ENCODE data around the gene OR2T29.
"Not testable (repeated sequence)": the region's sequence is repeated elsewhere in the genome, so short reads cannot be mapped to it uniquely, and the experiment has no call there.

The OR2T29 gene, protein sequence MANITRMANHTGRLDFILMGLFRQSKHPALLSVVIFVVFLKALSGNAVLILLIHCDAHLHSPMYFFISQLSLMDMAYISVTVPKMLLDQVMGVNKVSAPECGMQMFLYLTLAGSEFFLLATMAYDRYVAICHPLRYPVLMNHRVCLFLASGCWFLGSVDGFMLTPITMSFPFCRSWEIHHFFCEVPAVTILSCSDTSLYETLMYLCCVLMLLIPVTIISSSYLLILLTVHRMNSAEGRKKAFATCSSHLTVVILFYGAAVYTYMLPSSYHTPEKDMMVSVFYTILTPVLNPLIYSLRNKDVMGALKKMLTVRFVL

DNA sequence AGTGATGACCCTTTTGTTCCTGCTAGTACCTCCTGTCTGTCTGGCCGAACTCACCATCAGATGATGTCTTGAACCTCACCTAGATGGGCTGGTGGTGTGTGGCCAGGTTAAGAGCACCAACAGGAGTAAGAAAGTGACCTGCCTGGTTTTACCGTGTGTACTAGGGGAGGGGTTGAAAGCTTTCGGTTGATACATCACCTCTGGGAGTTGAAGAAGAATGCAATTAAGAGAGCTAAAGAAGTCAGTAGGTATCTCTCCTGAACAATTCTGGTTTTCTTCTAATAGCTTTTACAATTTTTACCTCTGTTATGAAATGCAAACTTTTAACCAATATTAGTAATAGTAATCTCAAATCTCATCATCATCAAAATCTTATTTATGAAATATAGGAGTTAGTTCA lies at the start of gene OR2T29:
Gene OR2T29, minus strand, starts transcription at position 101 of the 400 bp plus-strand sequence. CDS start 3,281 bp downstream, outside the sequence.
- H3K27me3 ChIP-seq (ENCODE audit: control insufficient read depth in 1 of 2, insufficient read depth in 2 of 2, low read length in 2 of 2); H3K4me1 ChIP-seq (ENCODE audit: control insufficient read depth in 1 of 2, insufficient read depth in 2 of 2, low read length in 2 of 2); H3K4me3 ChIP-seq (ENCODE audit: low read depth in 1 of 2, low read length in 2 of 2); H3K9me3 ChIP-seq (ENCODE audit: control insufficient read depth in 1 of 2, low read length in 2 of 2); H3K9ac ChIP-seq (ENCODE audit: low read depth in 1 of 2, low read length in 2 of 2); H3K36me3 ChIP-seq (ENCODE audit: control insufficient read depth in 1 of 2, insufficient read depth in 2 of 2, low read length in 2 of 2); H3K27ac ChIP-seq (ENCODE audit: low read depth, low read length): not testable (repeated sequence)

DNA sequence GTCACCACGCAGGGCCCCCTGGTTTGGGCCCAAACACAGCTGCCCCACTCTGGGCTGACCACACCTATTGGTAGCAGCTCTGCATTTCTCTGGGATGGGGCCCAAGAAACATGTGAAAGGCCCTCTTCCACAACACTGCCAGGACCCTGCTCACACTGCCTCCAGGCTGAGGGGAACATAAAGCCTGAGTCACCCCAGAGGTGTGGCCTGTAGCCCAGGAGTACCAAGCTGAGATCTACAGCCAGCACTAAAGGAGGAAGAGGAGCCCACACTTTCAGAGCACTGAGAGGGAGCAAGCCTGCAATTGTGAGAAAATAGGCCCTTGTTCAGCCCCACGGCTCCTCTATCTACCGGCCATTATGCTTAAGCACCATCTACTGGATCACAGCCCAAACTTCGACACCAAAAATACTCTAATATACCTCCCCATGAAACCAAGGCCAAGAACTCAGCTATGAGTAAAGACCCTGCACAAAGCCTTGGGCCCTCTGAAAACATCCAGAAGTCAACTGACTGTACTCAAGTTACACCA lies 49.4 kb upstream of the OR2T29 start:
- no peaks in the 10 kb centered on the region for H3K36me3 ChIP-seq (ENCODE audit: control insufficient read depth in 1 of 2, insufficient read depth in 2 of 2, low read length in 2 of 2)
- no peak overlapping the region for H3K9ac ChIP-seq (ENCODE audit: low read depth in 1 of 2, low read length in 2 of 2)
- no peaks in the 10 kb centered on the region for H3K9me3 ChIP-seq (ENCODE audit: control insufficient read depth in 1 of 2, low read length in 2 of 2)
- no peaks in the 10 kb centered on the region for H3K4me1 ChIP-seq (ENCODE audit: control insufficient read depth in 1 of 2, insufficient read depth in 2 of 2, low read length in 2 of 2)
- no peak overlapping the region for H3K4me3 ChIP-seq (ENCODE audit: low read depth in 1 of 2, low read length in 2 of 2)
- no peak overlapping the region for H3K27ac ChIP-seq (ENCODE audit: low read depth, low read length)
- no peaks in the 10 kb centered on the region for H3K27me3 ChIP-seq (ENCODE audit: control insufficient read depth in 1 of 2, insufficient read depth in 2 of 2, low read length in 2 of 2)

DNA sequence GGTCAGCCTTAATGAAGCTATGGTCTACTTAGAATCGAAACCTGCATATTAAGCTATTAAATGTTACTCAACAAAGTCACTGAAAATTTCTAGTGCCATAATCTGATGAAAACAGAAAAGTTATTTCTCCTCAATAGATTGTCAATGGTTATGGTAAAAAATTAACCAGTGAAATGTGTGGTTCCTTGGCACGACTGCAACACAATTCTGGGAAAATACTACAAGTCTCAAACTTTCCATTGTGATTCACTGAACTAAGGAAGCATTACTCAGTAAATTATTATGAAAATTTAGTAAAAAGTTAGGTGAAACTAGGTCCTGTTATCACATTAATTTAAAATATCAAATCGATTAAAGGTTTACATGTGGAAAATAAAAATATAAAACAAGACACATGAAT lies 47.7 kb upstream of the OR2T29 start:
- Histone ChIP-seq H3K9me3 (ENCODE audit: control insufficient read depth in 1 of 2, low read length in 2 of 2) (no peaks in the 10 kb centered on the region), H3K9ac (ENCODE audit: low read depth in 1 of 2, low read length in 2 of 2) (no peak overlapping the region), H3K27ac (ENCODE audit: low read depth, low read length) (no peak overlapping the region), H3K4me3 (ENCODE audit: low read depth in 1 of 2, low read length in 2 of 2) (no peak overlapping the region), H3K4me1 (ENCODE audit: control insufficient read depth in 1 of 2, insufficient read depth in 2 of 2, low read length in 2 of 2) (no peaks in the 10 kb centered on the region), H3K27me3 (ENCODE audit: control insufficient read depth in 1 of 2, insufficient read depth in 2 of 2, low read length in 2 of 2) (no peaks in the 10 kb centered on the region), H3K36me3 (ENCODE audit: control insufficient read depth in 1 of 2, insufficient read depth in 2 of 2, low read length in 2 of 2) (no peaks in the 10 kb centered on the region)

DNA sequence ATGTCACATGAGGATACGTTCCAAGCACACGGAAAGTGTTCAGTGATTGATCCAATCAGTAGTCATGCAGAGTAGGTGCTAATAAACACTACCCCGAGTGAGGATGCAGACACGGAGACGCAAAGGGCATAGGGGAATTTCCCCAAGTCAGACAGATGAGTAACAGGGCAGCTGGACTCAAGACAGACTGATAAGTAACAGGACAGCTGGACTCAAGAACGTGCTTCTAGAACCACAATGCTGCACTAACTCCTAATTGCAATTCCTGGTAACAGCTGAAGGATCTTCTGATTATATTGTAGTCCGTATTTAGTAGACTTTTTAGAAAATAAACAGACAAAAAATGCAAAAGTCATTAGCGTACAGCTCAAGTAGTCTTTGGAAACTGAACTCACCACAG lies 36.8 kb upstream of the OR2T29 start:
- H3K4me3 ChIP-seq (ENCODE audit: low read depth in 1 of 2, low read length in 2 of 2) = no peak overlapping the region
- no peak overlapping the region for H3K27ac ChIP-seq (ENCODE audit: low read depth, low read length)
- no peaks in the 10 kb centered on the region for H3K27me3 ChIP-seq (ENCODE audit: control insufficient read depth in 1 of 2, insufficient read depth in 2 of 2, low read length in 2 of 2)
- no peaks in the 10 kb centered on the region for H3K36me3 ChIP-seq (ENCODE audit: control insufficient read depth in 1 of 2, insufficient read depth in 2 of 2, low read length in 2 of 2)
- no peaks in the 10 kb centered on the region for H3K4me1 ChIP-seq (ENCODE audit: control insufficient read depth in 1 of 2, insufficient read depth in 2 of 2, low read length in 2 of 2)
- H3K9me3 ChIP-seq (ENCODE audit: control insufficient read depth in 1 of 2, low read length in 2 of 2) = no peaks in the 10 kb centered on the region
- H3K9ac ChIP-seq (ENCODE audit: low read depth in 1 of 2, low read length in 2 of 2) = no peak overlapping the region

DNA sequence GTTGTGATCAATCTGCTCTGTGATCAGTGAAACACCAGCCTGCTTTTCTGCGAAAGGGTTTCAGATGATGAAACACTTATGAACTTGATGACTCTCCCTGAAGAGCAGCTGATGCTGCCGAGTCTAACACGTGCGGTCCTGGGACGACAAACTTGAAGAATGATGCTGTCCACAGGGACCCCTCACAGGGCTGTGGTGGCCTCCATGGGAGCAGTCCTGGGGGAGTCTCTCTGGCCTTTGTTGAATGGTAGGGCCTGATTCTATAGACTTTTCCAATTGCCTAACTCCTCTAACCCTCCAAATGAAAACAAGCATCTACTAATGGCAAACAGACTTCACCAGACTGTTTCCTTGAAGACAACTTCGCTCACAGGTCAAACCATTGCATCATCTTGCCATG lies 35.0 kb upstream of the OR2T29 start, which contains the start of gene OR2T10:
Gene OR2T10, minus strand, starts transcription at position 112 of the 400 bp plus-strand sequence. CDS start 3,932 bp downstream, outside the sequence.
- no peaks in the 10 kb centered on the region for H3K36me3 ChIP-seq (ENCODE audit: control insufficient read depth in 1 of 2, insufficient read depth in 2 of 2, low read length in 2 of 2)
- H3K9ac ChIP-seq (ENCODE audit: low read depth in 1 of 2, low read length in 2 of 2) = no peak within 1 kb of the TSS
- H3K27ac ChIP-seq (ENCODE audit: low read depth, low read length) = no peak within 1 kb of the TSS

DNA sequence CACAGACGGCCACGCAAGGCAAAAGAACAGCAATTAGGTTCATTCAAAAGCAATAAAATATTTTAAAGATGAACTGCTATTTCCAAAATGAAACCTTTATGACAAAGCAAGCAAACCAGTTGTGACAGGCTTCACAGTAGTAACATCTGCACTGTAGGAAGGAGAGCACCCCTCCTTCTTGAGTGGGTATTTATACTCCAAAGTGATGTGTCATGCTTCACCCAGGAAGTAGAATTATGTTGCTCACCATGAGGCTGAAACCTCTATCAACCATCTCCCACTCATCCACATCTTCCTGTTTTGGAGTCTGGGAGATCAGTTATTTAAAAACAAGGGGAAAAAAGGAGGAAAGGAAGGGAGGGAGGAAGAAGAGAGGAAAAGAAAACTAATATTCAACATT lies 34.0 kb upstream of the OR2T29 start:
- H3K27ac ChIP-seq (ENCODE audit: low read depth, low read length) = no peak overlapping the region
- no peak overlapping the region for H3K9ac ChIP-seq (ENCODE audit: low read depth in 1 of 2, low read length in 2 of 2)
- no peaks in the 10 kb centered on the region for H3K9me3 ChIP-seq (ENCODE audit: control insufficient read depth in 1 of 2, low read length in 2 of 2)
- no peaks in the 10 kb centered on the region for H3K4me1 ChIP-seq (ENCODE audit: control insufficient read depth in 1 of 2, insufficient read depth in 2 of 2, low read length in 2 of 2)
- no peak overlapping the region for H3K4me3 ChIP-seq (ENCODE audit: low read depth in 1 of 2, low read length in 2 of 2)
- H3K27me3 ChIP-seq (ENCODE audit: control insufficient read depth in 1 of 2, insufficient read depth in 2 of 2, low read length in 2 of 2) = no peaks in the 10 kb centered on the region
- H3K36me3 ChIP-seq (ENCODE audit: control insufficient read depth in 1 of 2, insufficient read depth in 2 of 2, low read length in 2 of 2) = no peaks in the 10 kb centered on the region

More for the DNA sequence above, 35.0 kb upstream of the OR2T29 start, which contains the start of gene OR2T10:
- Histone ChIP-seq H3K27me3 (ENCODE audit: control insufficient read depth in 1 of 2, insufficient read depth in 2 of 2, low read length in 2 of 2) (no peaks in the 10 kb centered on the region), H3K9me3 (ENCODE audit: control insufficient read depth in 1 of 2, low read length in 2 of 2) (no peaks in the 10 kb centered on the region), H3K4me3 (ENCODE audit: low read depth in 1 of 2, low read length in 2 of 2) (no peak within 1 kb of the TSS), H3K4me1 (ENCODE audit: control insufficient read depth in 1 of 2, insufficient read depth in 2 of 2, low read length in 2 of 2) (no peaks in the 10 kb centered on the region)

DNA sequence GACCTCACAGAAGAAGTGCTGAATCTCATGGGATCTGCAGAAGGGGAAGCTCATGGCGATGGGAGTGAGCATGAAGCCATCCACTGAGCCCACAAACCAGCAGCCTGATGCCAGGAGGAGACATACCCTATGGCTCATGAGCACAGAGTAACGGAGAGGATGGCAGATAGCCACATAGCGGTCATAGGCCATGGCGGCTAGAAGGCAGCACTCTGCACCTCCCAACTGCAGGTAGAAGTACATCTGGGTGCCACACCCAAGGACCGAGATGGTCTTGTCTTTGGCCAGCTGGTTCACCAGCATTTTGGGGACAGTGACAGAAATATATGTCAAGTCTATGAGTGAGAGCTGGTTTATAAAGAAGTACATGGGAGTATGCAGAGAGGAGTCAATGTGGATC lies 30.7 kb upstream of the OR2T29 start:
- Histone ChIP-seq H3K4me1 (ENCODE audit: control insufficient read depth in 1 of 2, insufficient read depth in 2 of 2, low read length in 2 of 2) (no peaks in the 10 kb centered on the region), H3K9ac (ENCODE audit: low read depth in 1 of 2, low read length in 2 of 2) (no peak overlapping the region), H3K4me3 (ENCODE audit: low read depth in 1 of 2, low read length in 2 of 2) (no peak overlapping the region), H3K27ac (ENCODE audit: low read depth, low read length) (no peak overlapping the region), H3K9me3 (ENCODE audit: control insufficient read depth in 1 of 2, low read length in 2 of 2) (no peaks in the 10 kb centered on the region), H3K27me3 (ENCODE audit: control insufficient read depth in 1 of 2, insufficient read depth in 2 of 2, low read length in 2 of 2) (no peaks in the 10 kb centered on the region), H3K36me3 (ENCODE audit: control insufficient read depth in 1 of 2, insufficient read depth in 2 of 2, low read length in 2 of 2) (no peaks in the 10 kb centered on the region)

DNA sequence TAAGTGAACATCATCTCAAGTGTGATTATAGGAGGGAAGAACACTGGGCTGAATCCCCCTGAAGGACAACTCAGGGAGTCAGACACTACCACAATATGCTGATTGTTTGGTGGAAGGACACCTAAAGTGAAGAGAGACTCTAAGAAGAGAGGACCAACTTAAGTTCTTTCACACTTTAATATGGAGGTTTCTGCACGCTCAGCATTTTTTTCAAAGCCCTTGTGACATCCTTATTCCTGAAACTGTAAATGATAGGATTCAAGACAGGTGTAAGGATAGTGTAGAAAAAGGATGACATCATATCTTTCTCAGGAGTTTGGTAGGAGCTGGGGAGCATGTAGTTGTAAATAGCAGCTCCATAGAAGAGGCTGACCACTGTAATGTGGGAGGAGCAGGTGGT lies 30.1 kb upstream of the OR2T29 start:
- Histone ChIP-seq H3K4me1 (ENCODE audit: control insufficient read depth in 1 of 2, insufficient read depth in 2 of 2, low read length in 2 of 2) (no peaks in the 10 kb centered on the region), H3K4me3 (ENCODE audit: low read depth in 1 of 2, low read length in 2 of 2) (no peak overlapping the region), H3K9ac (ENCODE audit: low read depth in 1 of 2, low read length in 2 of 2) (no peak overlapping the region), H3K27ac (ENCODE audit: low read depth, low read length) (no peak overlapping the region), H3K9me3 (ENCODE audit: control insufficient read depth in 1 of 2, low read length in 2 of 2) (no peaks in the 10 kb centered on the region), H3K27me3 (ENCODE audit: control insufficient read depth in 1 of 2, insufficient read depth in 2 of 2, low read length in 2 of 2) (no peaks in the 10 kb centered on the region), H3K36me3 (ENCODE audit: control insufficient read depth in 1 of 2, insufficient read depth in 2 of 2, low read length in 2 of 2) (no peaks in the 10 kb centered on the region)

DNA sequence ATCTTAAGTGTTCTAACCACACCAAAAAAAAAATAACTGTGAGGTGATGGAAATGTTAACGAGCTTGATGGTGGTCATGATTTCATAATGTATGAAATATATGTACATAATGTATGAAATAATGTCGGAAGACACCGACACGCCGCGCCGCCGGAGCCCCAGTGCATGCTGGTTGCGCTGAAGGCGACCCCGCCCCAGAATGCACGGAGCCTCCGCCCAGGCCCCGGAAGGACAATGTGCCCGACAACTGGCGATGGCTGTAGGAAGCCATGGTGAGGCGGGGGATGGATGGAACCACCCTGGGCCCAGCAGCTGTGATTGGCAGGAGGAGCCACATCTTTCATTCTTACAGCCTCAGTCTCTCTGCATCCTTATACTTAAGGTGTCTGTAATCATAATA lies 27.5 kb upstream of the OR2T29 start:
- no peak overlapping the region for H3K27ac ChIP-seq (ENCODE audit: low read depth, low read length)
- H3K4me3 ChIP-seq (ENCODE audit: low read depth in 1 of 2, low read length in 2 of 2) = no peak overlapping the region
- no peaks in the 10 kb centered on the region for H3K9me3 ChIP-seq (ENCODE audit: control insufficient read depth in 1 of 2, low read length in 2 of 2)
- no peak overlapping the region for H3K9ac ChIP-seq (ENCODE audit: low read depth in 1 of 2, low read length in 2 of 2)
- no peaks in the 10 kb centered on the region for H3K36me3 ChIP-seq (ENCODE audit: control insufficient read depth in 1 of 2, insufficient read depth in 2 of 2, low read length in 2 of 2)
- H3K27me3 ChIP-seq (ENCODE audit: control insufficient read depth in 1 of 2, insufficient read depth in 2 of 2, low read length in 2 of 2) = no peaks in the 10 kb centered on the region
- H3K4me1 ChIP-seq (ENCODE audit: control insufficient read depth in 1 of 2, insufficient read depth in 2 of 2, low read length in 2 of 2) = no peaks in the 10 kb centered on the region

DNA sequence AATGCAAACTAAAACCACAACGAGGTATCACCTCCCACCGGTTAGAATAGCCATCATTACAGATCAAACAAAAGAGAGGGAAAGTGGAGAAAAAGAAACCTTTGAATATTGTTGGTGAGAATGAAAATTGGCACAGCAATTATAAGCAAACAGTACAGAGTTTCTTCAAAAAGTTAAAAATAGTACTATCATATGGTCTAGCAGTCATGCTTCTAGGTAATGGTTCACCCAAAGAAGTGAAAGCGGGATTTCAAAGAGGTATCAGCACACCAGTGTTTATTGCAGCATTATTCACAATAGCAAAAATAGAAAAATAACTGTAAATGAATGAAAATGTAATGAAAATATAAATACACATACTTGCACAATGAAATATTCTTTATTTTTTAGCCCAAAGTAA lies 26.8 kb upstream of the OR2T29 start:
- H3K9me3 ChIP-seq (ENCODE audit: control insufficient read depth in 1 of 2, low read length in 2 of 2) = no peaks in the 10 kb centered on the region
- H3K36me3 ChIP-seq (ENCODE audit: control insufficient read depth in 1 of 2, insufficient read depth in 2 of 2, low read length in 2 of 2) = no peaks in the 10 kb centered on the region
- no peaks in the 10 kb centered on the region for H3K4me1 ChIP-seq (ENCODE audit: control insufficient read depth in 1 of 2, insufficient read depth in 2 of 2, low read length in 2 of 2)
- no peaks in the 10 kb centered on the region for H3K27me3 ChIP-seq (ENCODE audit: control insufficient read depth in 1 of 2, insufficient read depth in 2 of 2, low read length in 2 of 2)
- no peak overlapping the region for H3K9ac ChIP-seq (ENCODE audit: low read depth in 1 of 2, low read length in 2 of 2)
- H3K27ac ChIP-seq (ENCODE audit: low read depth, low read length) = no peak overlapping the region
- no peak overlapping the region for H3K4me3 ChIP-seq (ENCODE audit: low read depth in 1 of 2, low read length in 2 of 2)

Measured in duodenal mucosa (tissue), 2 donors.